ENCODE data around the gene FDXR. TPM values are rescaled to one million over a fixed set of nuclear protein-coding genes. Genes with fewer than 3 reads are reported as not detected.

Gene FDXR
- total and polyA plus RNA-seq, 9 of the 15 experiments (the other 6 are each of a cell fraction or from before 2014, with no cell fraction given) = 0.89 to 70.7 (median 30.9) TPM

DNA sequence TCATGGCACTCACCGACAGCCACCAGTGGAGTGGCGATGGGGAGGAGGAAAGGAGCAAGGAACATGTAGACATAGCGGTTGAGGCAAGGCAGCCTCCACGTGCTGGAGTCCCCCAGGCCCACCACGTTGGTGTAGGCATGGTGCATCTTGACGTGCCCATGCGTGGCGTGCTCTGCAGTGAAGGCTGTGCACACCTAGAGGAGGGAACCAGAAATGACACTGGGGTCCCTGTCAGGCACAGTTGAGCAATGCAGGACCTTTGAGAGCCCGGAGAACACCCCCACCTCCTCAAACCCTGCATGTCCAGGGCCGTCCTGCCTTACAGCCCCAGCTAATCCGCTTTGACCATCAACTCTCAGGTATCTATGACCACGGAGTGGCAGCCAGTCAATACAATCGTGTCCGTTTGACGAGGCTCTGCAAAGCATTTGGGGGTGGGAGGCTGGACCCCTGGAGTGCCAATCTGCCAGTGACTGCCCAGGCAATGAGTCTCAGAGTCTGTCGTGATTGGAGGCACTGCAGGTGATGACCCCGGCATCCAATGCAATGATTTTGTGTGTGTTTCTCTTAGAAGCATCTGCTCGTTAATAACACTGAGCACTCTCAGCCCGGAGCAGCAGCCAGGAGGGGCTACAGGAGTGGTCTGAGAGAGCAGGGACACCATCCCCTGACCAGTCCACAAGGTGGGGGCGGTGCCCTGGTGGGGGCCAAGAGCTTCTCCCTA, 9.9 kb upstream of the FDXR start:
- peak overlapping the region in 1 of 2 experiments; percentile 68; a peak in 2 of 4 replicates for H3K9ac ChIP-seq (ENCODE audit: insufficient read depth in 1 of 2, low read depth in 2 of 2, low read length in 2 of 2)
- no peaks in the 10 kb centered on the region for H4K20me1 ChIP-seq (replicated peaks; ENCODE audit: control insufficient read depth, insufficient read depth, low read length)
- no peak for FAIRE-seq
- ChIA-PET POLR2A (interaction anchor here (1.0 kb wide), 1 partner anchor 13 kb away, joined by 5 read pairs; no protein-coding TSS in a partner anchor), CTCF (ENCODE audit: low intra/inter-chr PET ratio) (no interaction called here)
- in situ Hi-C loops (cut with MboI) = no loop called here
- no peak overlapping the region for H3K4me2 ChIP-seq (ENCODE audit: insufficient read depth, low read length)
- WGBS (ENCODE audit: insufficient coverage, low coverage, missing lambda C conversion rate) = 41% methylated on average over 20 of the region's 20 CpGs
- H3K4me1 ChIP-seq (replicated peaks in 1 of 2; ENCODE audit: control insufficient read depth in 2 of 2, insufficient read depth in 2 of 2, low read length in 2 of 2) = peaks cover 9 to 15% of the 10 kb centered on the region in 2 experiments
- H3K4me3 ChIP-seq = no peak overlapping the region
- H3K79me2 ChIP-seq (ENCODE audit: control insufficient read depth, insufficient read depth, low read length) = no peaks in the 10 kb centered on the region
- intact Hi-C loops (cut with micrococcal nuclease) = no loop called here
- no peaks in the 10 kb centered on the region for H3K9me1 ChIP-seq (ENCODE audit: control insufficient read depth, insufficient read depth, low read length)
- no peaks in the 10 kb centered on the region for H3K9me3 ChIP-seq (replicated peaks; ENCODE audit: control insufficient read depth, insufficient read depth, low read depth, low read length)
- DNase-seq (ENCODE audit: extremely low read depth in 1 of 4, low spot score in 3 of 4) = no peak
- BruUV-seq (replicated peaks) = no TSS peak
- no peaks in the 10 kb centered on the region for H3K36me3 ChIP-seq (ENCODE audit: control insufficient read depth, insufficient read depth, low read length)
- no peak overlapping the region for H2AFZ ChIP-seq (ENCODE audit: low read depth, low read length)
- ATAC-seq = no peak
- H3K27me3 ChIP-seq (ENCODE audit: control insufficient read depth in 2 of 2, insufficient read depth in 2 of 2, low read length in 2 of 2) = no peaks in the 10 kb centered on the region
- no peak overlapping the region for H3K27ac ChIP-seq (ENCODE audit: extremely low read depth, low read depth, low read length)
- TF ChIP-seq GTF2A2 (tag; IDR thresholded peaks at IDR 0.05) = no peak
- TF ChIP-seq RNF219 (CRISPR knock-in tag; IDR thresholded peaks at IDR 0.05) = no peak
- TF ChIP-seq, protein P1, sequence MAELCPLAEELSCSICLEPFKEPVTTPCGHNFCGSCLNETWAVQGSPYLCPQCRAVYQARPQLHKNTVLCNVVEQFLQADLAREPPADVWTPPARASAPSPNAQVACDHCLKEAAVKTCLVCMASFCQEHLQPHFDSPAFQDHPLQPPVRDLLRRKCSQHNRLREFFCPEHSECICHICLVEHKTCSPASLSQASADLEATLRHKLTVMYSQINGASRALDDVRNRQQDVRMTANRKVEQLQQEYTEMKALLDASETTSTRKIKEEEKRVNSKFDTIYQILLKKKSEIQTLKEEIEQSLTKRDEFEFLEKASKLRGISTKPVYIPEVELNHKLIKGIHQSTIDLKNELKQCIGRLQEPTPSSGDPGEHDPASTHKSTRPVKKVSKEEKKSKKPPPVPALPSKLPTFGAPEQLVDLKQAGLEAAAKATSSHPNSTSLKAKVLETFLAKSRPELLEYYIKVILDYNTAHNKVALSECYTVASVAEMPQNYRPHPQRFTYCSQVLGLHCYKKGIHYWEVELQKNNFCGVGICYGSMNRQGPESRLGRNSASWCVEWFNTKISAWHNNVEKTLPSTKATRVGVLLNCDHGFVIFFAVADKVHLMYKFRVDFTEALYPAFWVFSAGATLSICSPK (IDR thresholded peaks at IDR 0.05; ENCODE audit: borderline replicate concordance) = no peak
- TF ChIP-seq PRPF4 (IDR thresholded peaks at IDR 0.05; ENCODE audit: insufficient read depth, low read depth, low read length, poor library complexity, severe bottlenecking) = no peak
- TF ChIP-seq, protein P2, sequence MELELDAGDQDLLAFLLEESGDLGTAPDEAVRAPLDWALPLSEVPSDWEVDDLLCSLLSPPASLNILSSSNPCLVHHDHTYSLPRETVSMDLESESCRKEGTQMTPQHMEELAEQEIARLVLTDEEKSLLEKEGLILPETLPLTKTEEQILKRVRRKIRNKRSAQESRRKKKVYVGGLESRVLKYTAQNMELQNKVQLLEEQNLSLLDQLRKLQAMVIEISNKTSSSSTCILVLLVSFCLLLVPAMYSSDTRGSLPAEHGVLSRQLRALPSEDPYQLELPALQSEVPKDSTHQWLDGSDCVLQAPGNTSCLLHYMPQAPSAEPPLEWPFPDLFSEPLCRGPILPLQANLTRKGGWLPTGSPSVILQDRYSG (tag; conservative IDR thresholded peaks at IDR 0.05; ENCODE audit: low read depth) = no peak
- TF ChIP-seq CBFA2T2 (conservative IDR thresholded peaks at IDR 0.05) = no peak
- TF ChIP-seq, protein P3, sequence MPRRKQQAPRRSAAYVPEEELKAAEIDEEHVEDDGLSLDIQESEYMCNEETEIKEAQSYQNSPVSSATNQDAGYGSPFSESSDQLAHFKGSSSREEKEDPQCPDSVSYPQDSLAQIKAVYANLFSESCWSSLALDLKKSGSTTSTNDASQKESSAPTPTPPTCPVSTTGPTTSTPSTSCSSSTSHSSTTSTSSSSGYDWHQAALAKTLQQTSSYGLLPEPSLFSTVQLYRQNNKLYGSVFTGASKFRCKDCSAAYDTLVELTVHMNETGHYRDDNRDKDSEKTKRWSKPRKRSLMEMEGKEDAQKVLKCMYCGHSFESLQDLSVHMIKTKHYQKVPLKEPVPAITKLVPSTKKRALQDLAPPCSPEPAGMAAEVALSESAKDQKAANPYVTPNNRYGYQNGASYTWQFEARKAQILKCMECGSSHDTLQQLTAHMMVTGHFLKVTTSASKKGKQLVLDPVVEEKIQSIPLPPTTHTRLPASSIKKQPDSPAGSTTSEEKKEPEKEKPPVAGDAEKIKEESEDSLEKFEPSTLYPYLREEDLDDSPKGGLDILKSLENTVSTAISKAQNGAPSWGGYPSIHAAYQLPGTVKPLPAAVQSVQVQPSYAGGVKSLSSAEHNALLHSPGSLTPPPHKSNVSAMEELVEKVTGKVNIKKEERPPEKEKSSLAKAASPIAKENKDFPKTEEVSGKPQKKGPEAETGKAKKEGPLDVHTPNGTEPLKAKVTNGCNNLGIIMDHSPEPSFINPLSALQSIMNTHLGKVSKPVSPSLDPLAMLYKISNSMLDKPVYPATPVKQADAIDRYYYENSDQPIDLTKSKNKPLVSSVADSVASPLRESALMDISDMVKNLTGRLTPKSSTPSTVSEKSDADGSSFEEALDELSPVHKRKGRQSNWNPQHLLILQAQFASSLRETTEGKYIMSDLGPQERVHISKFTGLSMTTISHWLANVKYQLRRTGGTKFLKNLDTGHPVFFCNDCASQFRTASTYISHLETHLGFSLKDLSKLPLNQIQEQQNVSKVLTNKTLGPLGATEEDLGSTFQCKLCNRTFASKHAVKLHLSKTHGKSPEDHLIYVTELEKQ (CRISPR knock-in tag; IDR thresholded peaks at IDR 0.05) = no peak
- TF ChIP-seq, protein P4, sequence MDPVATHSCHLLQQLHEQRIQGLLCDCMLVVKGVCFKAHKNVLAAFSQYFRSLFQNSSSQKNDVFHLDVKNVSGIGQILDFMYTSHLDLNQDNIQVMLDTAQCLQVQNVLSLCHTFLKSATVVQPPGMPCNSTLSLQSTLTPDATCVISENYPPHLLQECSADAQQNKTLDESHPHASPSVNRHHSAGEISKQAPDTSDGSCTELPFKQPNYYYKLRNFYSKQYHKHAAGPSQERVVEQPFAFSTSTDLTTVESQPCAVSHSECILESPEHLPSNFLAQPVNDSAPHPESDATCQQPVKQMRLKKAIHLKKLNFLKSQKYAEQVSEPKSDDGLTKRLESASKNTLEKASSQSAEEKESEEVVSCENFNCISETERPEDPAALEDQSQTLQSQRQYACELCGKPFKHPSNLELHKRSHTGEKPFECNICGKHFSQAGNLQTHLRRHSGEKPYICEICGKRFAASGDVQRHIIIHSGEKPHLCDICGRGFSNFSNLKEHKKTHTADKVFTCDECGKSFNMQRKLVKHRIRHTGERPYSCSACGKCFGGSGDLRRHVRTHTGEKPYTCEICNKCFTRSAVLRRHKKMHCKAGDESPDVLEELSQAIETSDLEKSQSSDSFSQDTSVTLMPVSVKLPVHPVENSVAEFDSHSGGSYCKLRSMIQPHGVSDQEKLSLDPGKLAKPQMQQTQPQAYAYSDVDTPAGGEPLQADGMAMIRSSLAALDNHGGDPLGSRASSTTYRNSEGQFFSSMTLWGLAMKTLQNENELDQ (CRISPR knock-in tag; IDR thresholded peaks at IDR 0.05; ENCODE audit: borderline replicate concordance) = no peak
- no peak for TF ChIP-seq ZNF436 (CRISPR knock-in tag; IDR thresholded peaks at IDR 0.05)
